Adipose tissue (tissue), 3 donors: ENCODE results near the gene LRATD1. TPM values are rescaled to one million over a fixed set of nuclear protein-coding genes. Genes with fewer than 3 reads are reported as not detected.

Experiments used
- H3K27ac ChIP-seq: one replicate; pipeline ENCODE4 v1.5.1; 2013; ENCODE audit warnings: low read depth, low read length
- WGBS, 3 donors: extraction: QIAGEN DNeasy Blood & Tissue Kit; methylation state at CpG; one replicate each; pipeline ENCODE4 v1.1.7; 2013; 5-methylcytosine and 5-hydroxymethylcytosine counted together
- polyA plus RNA-seq, 3 donors: library from polyadenylated mRNA; stranded (reverse); fragments of 200-250 nt; gene quantifications; one replicate each; pipeline ENCODE4 v1.2.3, GENCODE V29; 2013
- donor health status: healthy with polysubstance abuse.
- donor health status: Bipolar disorder and iron deficiency.
- donor health status: healthy.

The LRATD1 gene
- polyA plus RNA-seq, 3 donors, result 0.54 to 3.5 (median 0.79) TPM

DNA sequence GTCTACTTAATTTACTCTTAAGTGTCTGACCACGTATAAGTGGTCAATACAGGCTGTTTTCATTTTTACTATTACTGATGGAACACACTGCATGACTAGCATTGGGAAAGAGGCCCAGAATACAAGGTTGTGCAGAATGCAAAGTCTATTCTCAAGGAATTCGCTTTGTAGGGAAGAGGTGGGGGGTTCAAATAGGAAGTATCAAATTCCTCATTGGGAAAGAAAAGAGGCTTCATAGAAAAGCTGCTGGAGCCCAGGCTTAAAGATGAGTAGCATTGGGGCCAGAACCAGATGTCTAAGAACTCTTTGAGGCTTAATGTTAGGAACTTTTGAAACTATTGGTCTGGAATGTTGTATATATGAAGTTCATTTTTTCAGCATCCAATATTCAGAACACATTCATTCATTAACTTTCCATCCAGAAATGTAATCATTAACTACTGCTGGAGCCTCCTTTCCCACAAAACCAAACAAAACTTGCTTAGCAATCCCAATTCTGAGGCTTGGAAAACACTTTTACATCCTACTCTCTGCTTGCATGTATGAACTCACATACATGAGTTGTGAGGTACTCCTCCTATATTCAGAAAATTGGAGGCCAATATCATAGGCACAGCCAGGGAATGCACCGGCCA, 994 bp upstream of the LRATD1 start:
- H3K27ac ChIP-seq, result no peak overlapping the region
- WGBS, 3 donors, result 49 to 64% (median 60%) methylated on average over 3 of the region's 3 CpGs

DNA sequence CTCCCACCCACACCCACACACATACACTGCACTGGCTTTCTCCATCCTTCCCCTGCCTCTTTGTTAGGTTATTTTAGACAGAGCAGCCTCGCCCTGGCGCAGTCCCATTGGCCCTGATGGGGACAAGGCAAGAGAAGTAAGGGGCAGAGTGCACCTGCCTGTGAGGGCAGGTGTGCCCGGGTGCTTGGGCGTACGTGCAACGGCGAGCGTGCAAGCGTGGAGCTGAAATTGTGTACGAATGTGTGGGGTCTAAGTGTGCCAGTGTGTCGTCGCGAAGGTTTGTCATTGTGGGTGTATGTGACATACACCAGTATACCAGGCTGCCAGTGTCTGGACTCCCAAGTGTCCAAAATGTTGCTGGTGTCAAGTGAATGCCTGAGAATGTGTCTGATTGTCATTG, 544 bp downstream of the LRATD1 start:
- H3K27ac ChIP-seq, result no peak overlapping the region
- WGBS, 3 donors, result 1 to 11% (median 4%) methylated on average over 13 of the region's 13 CpGs

DNA sequence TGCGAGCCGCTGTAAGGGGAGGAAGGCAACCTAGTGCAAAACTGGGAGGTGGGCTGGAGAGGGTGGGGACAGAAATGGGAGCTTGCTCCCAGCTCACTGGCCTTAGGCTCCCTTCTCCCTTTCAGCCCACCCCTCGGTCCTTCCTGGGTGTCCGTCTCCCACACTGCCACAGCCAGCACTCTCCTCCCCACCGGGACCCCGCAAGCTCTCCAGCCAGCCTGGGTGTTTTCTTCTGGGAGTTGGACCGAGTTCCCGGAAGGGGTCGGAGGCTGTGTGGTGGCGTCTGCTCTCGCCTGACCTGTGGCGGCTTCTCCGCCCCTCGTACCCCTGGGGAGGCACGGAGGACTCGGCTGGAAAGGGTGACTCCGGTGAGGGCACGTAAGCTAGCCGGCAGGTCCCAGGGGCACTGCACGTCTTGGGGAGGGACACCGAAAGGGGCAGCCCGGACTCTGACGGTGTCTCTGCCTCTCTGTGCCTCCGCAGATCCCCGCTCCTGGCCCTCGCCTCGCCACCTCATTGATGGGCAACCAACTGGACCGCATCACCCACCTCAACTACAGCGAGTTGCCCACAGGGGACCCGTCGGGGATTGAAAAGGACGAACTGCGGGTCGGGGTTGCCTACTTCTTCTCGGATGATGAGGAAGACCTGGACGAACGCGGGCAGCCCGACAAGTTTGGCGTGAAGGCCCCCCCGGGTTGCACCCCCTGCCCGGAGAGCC, 1.1 kb downstream of the LRATD1 start:
- WGBS, 3 donors, result 3 to 6% (median 3%) methylated on average over 42 of the region's 42 CpGs
- H3K27ac ChIP-seq, result no peak overlapping the region

DNA sequence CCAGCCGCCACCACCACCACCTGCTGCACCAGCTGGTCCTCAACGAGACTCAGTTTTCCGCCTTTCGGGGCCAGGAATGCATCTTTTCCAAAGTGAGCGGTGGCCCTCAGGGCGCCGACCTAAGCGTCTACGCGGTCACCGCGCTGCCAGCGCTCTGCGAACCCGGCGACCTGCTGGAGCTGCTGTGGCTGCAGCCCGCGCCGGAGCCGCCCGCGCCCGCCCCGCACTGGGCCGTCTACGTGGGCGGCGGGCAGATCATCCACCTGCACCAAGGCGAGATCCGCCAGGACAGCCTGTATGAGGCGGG, 1.6 kb downstream of the LRATD1 start:
- no peak overlapping the region for H3K27ac ChIP-seq
- 1 to 4% (median 2%) methylated on average over 31 of the region's 31 CpGs for WGBS, 3 donors

DNA sequence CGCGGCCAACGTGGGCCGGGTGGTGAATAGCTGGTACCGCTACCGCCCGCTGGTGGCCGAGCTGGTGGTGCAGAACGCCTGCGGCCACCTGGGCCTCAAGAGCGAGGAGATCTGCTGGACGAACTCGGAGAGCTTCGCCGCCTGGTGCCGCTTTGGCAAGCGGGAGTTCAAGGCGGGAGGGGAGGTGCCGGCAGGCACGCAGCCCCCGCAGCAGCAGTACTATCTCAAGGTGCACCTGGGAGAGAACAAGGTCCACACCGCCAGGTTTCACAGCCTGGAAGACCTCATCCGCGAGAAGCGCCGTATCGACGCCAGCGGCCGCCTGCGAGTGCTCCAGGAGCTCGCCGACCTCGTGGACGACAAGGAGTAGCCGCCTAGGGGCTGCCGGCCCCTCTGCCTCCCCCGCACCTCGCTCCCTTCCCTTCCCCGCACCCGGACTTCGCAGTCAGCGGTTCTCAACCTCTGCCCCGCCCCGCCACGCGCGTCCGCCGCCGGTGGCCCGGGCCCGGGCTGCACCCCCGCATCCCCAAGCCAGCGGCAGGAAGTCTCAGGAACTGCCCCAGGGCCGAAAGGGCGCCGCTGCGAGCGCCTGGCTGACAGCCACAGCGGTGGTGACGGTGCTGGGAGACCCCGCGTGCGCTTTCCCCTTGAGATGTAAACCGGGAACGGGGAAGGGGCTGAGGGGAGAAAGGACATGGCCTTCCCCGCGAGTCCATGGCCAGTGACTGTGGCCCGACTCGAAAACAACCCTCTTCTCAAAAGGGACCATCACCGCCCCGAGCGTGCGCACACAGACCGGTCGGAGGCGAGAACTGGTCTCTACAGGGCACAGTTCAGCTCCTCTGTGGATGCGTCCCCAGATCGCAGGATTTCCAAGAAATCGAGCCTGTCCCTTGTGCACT, 2.2 kb downstream of the LRATD1 start:
- no peak overlapping the region for H3K27ac ChIP-seq
- 1 to 2% (median 1%) methylated on average over 67 to 81 of the region's 81 CpGs for WGBS, 3 donors

DNA sequence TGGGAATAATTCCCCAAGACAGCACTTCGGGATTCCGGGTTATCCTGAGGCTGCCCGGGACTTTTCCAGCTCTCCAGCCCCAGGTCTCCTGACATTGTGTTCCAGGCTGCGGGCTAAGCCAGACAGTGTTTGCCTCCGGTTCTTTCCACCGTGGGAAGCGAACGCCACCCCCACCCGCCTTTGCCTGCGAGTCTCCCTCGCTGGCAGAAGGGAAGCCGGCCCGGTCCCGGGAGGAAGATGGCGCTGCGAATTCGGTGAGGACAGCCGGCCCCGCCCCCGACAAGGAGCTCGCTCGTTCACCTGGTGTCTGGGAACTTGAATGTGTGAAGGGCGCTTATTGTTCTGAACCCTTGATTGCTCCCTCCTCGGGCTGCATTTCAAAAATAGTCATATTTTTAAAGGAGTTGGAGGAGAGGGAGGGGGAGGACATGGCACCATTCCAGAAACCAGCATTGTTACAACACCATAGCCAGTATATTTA, 2.9 kb downstream of the LRATD1 start:
- no peak overlapping the region for H3K27ac ChIP-seq
- WGBS, 3 donors, result 1 to 2% (median 1%) methylated on average over 24 of the region's 24 CpGs

DNA sequence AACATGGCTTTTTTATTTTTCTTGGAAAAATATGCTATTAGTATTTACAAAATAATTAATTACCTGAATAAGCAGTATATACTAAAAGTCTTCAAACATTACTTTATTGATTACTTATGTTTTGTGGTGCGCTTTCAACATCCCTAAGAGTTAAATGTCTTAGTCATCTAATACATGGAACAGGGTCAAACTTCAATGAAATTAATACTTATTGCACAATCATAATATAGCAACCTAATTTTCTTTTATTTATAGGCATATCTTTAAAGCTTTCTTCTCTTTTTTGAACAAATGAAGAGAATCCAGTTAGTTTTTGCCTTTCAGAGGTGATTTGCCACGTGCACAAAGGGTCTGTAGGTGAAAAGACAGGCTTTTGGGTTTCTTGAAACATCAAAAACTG, 6.0 kb downstream of the LRATD1 start:
- H3K27ac ChIP-seq, result no peak overlapping the region
- WGBS, 3 donors, result 83 to 98% (median 93%) methylated on average over 2 of the region's 2 CpGs

DNA sequence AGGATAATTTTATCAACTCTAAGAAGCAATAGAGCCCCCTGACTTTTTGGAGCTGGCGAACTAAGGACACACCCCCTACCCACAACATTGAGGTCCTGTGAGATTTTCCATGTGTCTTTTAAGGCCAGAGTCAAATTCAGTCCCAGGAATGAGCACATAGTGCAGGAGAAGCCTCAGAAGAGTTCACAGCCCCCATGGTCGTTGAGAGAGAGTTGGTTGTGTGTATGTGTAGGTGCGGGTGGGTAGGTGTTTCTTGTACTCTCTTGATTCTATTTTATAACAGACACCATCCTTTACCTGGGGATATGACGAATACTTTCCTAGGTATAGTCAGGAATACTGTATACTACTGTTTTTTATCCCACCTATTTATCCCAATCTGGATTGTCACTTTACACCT, 8.6 kb downstream of the LRATD1 start:
- 78 to 97% (median 80%) methylated on average over 4 of the region's 4 CpGs for WGBS, 3 donors
- no peak overlapping the region for H3K27ac ChIP-seq

DNA sequence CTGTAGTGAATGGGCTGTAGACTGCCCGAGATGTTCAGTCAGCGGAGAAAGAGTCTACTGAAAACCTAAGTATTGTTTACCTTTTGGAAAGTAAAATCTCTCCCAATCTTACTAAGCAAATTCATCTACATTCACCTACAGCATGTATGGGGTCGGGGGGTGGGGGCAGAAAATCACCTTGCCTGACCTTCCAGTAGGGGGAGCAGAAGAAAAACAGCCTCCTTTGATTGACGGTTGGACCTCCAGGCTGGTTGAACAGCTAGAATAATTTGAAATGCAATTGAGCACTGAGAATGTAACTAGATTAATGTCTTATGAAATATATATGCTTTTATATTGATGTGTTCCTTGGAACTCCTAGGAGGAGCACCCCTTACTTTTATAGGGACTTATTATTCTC, 10.0 kb downstream of the LRATD1 start:
- no peak overlapping the region for H3K27ac ChIP-seq
- WGBS, 3 donors, result 79 to 85% (median 81%) methylated on average over 4 of the region's 4 CpGs

DNA sequence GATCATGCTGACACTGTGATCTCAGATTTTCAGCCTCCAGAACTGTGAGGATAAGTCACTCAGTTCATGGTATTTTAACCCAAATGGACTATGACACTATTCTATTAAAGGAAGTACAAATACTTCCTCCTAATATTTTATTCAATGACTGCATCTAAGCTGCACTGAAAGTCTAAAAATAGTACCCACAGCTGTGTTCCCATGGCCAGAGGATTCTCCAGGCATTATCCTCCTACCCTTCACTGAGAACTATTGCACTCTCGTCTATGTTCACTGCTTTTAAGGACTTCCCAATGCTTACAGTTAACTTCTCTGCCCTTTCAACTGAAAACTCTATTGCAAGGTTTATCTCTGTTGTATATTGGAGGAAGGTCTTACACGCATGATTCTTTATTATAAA, 15.2 kb downstream of the LRATD1 start:
- 55 to 79% (median 65%) methylated on average over 2 of the region's 2 CpGs for WGBS, 3 donors

DNA sequence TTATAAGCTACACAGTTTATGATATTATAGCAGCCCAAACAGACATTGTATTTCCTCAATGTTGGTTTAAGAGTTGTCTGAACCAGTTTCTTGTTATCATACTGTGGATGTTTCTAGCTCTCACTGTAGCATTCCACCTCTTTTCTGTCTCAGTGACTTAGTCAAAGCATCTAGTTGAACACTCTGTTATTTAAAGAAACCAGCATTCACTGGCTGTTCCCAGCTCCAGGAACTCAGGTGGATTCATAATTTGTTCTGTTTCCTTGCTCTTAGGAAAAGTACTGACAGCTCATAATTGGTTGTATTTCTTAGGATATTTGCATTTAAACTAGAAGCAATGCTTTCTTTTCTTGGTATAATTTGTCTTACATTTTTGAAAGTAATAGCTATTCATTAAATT, 17.5 kb downstream of the LRATD1 start:
- H3K27ac ChIP-seq, result no peak overlapping the region

More for the DNA sequence above, 15.2 kb downstream of the LRATD1 start:
- H3K27ac ChIP-seq, result no peak overlapping the region

DNA sequence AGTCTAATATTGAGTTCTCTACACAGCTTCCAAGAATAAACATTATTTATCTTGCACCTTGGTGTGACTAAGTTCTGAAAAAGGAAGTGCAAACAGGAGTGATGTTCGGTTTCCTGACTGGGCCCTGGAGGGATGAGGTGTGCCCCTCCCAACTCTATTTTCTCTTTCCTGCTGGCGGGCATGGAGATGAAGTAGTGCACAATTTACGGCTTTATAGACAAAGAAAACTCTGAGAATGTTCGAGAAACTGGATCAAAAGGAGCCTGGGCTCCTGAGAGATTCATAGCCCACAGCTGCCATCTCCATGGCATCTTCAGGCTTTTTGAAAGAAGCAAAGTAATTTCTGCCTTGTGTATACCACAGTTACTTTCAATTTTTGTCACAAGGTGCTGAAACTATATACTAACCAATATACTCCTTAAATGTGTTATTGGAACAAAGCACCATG, 22.3 kb downstream of the LRATD1 start:
- H3K27ac ChIP-seq, result no peak overlapping the region
- WGBS, 3 donors, result 41 to 76% (median 46%) methylated on average over 4 of the region's 4 CpGs

DNA sequence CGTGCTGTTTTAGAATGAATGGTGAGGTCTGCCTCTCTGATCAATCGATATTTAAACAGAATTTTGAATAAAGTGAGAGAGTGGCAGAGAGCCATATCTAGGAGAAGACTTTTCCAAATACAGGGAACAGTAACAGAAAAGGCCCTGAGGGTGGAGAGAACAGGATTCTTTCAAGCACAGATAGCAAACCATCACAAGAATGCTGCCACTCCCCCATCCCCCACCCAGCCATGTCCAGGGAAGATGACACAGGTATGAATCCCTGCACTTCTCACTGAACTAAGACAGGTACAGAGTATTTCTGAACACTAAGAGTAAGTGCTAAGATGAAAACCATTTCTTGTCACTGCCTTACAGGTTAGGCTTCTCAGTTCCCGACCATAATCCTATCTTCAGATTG, 23.6 kb downstream of the LRATD1 start:
- H3K27ac ChIP-seq, result no peak overlapping the region
- WGBS, 3 donors, result 76 to 84% (median 83%) methylated on average over 3 of the region's 3 CpGs

DNA sequence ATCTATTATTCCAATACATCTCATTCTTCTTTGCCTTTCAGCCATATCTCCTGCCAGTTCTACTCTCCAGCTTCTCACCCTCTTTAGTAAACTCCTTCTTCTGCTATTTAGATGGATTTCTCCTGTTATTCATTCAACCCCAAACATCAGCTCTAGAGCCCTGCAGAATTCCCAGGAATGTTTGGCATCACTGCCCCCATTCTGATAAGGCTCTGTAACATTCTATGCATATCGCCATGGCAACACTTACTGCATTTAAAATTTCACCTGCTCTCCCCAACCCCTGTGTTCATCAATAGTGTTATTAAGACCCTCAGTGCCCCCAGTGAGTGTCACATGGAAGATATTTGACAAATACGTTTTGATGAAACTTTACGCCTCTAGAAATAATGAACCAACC, 28.6 kb downstream of the LRATD1 start:
- H3K27ac ChIP-seq, result no peak overlapping the region
- 82 to 85% (median 83%) methylated on average over 3 of the region's 3 CpGs for WGBS, 3 donors

DNA sequence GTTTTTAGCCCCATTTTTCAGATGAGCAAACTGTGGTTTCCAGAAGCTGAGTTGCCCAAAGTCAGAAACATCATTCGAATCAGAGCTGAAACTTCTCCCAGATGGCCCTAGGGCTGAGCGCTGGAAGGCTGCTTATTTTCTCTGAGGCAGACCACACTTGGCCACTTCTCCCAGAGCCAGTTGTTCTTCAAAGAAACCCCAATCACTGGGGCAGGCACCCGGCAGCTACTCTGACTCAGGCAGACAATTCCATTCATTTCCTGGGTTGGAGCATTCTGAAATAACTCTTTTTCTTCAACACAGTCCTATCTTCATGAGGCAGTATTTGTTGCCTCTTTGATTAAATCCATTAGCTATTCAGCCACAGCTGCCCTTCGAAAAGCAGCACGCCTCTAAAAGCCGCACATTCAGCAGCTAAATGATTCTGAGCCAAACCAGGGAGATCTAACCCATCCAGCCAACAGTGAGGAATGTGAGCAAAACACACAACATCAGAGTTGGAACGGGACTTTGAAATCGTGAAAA, 40.9 kb downstream of the LRATD1 start:
- H3K27ac ChIP-seq, result no peak overlapping the region
- WGBS, 3 donors, result 76 to 77% (median 76%) methylated on average over 8 of the region's 8 CpGs

DNA sequence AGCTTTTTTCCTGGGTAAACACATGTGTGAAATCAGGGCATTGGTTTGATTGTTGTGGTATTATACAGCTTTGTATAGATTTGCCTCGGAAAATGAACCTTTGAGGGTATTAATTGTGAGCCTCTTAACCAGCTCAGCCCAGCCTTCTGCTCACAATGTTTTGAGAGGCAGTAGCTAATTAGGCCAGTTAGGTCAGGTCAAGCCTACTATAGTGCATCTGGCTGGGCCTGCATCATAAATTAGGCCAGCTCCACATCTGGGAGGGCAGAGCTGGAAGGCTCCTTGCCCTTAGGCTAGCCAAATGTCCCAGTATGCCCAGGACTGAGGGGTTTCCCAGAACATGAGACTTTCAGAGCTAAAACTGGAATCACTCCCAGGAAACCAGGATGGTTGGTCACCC, 43.0 kb downstream of the LRATD1 start:
- H3K27ac ChIP-seq, result no peak overlapping the region
- WGBS, 3 donors, result 73 to 75% (median 74%) methylated on average over 1 of the region's 1 CpG

DNA sequence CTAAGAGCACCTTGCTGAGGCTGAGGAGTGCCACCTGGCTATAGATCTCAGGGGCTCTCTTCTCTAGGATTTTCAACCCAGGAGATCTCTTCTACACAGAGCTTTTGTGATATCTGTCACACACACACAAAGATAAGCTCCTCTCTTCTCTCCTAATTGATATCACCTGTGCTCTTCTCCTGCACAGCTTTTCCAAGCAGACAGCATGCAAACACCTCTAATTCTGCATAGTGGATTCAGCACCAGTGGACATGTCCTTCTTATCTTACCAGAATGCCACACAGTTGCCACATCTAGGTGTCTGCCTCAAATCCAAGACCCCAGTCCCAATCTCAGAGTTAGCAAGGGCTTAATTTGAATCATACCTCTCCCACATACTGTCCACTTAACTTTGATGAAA, 43.9 kb downstream of the LRATD1 start:
- no peak overlapping the region for H3K27ac ChIP-seq

DNA sequence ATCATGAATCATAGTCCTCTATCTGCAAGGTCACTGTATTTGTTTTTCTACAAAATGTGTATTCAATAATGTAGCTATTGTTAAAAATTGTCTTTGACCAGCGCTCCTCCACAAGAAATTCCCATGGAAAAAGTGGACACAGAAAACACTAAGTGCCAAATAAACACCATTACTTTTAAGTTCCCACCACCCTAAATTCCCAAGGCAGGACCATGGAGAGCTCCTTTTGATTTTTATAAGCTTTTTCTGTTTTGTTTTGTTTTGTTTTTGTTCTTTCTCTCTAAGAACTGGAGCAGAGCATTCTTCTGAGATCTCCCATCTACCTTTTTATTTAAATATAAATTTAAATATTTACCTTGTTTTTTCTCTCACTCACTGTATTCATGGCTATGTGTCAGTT, 44.5 kb downstream of the LRATD1 start:
- 34 to 71% (median 69%) methylated on average over 1 of the region's 1 CpG for WGBS, 3 donors
- no peak overlapping the region for H3K27ac ChIP-seq

DNA sequence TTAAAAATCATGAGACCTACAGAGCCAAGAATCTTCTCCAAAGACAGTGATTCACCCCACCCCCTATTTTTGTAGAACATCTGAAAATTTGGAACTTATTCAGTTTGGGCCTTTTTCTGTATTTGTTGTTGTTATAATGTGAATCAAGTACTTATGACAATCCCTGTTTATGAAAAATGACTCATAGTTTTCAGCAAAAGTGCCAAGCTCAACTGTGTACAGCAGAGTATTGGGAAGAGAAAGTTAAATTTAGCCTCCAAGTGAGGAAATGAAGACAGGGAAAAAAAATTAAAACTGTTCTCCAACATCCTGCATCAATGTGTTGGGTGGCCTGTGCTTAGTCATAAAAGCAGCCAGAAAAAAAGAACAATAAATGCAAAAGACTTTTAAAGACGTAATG, 46.2 kb downstream of the LRATD1 start:
- H3K27ac ChIP-seq, result no peak overlapping the region
- 35 to 80% (median 60%) methylated on average over 1 of the region's 1 CpG for WGBS, 3 donors
